Aorta (tissue), 5 donors: ENCODE measurements around the gene TOX3. TPM values are rescaled to one million over a fixed set of nuclear protein-coding genes. Genes with fewer than 3 reads are reported as not detected.

Experiments used
- ATAC-seq: fragments of 200-7000 bp; cut with Tn5 transposase; one replicate; pipeline ENCODE4 v1.9.1; 2022; ENCODE audit warnings: moderate library complexity; ENCODE audit not compliant: low FRiP score
- DNase-seq, 2 donors: peaks; one replicate each; pipeline ENCODE4 v3.0.0-alpha.2; 2020
- H3K27ac ChIP-seq, 2 donors: one replicate each; pipeline ENCODE4 v1.5.1; 2013; ENCODE audit warnings: low read length in 2 of 2, mild to moderate bottlenecking in 2 of 2, moderate library complexity in 2 of 2, control low read depth in 1 of 2, inconsistent platforms in 1 of 2, low read depth in 1 of 2
- H3K27me3 ChIP-seq, 2 donors: one replicate each; pipeline ENCODE4 v1.6.1; 2013; ENCODE audit warnings: control low read depth in 1 of 2, low read length in 1 of 2, mild to moderate bottlenecking in 1 of 2, moderate library complexity in 1 of 2; ENCODE audit not compliant: insufficient read depth in 2 of 2, control insufficient read depth in 1 of 2
- H3K36me3 ChIP-seq, 2 donors: one replicate each; pipeline ENCODE4 v1.6.1; 2013; ENCODE audit warnings: control low read depth in 1 of 2, low read length in 1 of 2, mild to moderate bottlenecking in 1 of 2; ENCODE audit not compliant: insufficient read depth in 2 of 2, control insufficient read depth in 1 of 2
- H3K4me1 ChIP-seq, 2 donors: one replicate each; pipeline ENCODE4 v1.6.1; 2013; ENCODE audit warnings: low read length in 2 of 2, control low read depth in 1 of 2, mild to moderate bottlenecking in 1 of 2, moderate library complexity in 1 of 2; ENCODE audit not compliant: insufficient read depth in 2 of 2, control insufficient read depth in 1 of 2
- H3K4me3 ChIP-seq, 2 donors: one replicate each; pipeline ENCODE4 v1.5.1; 2013; ENCODE audit warnings: low read length in 2 of 2, control low read depth in 1 of 2, mild to moderate bottlenecking in 1 of 2
- H3K9me3 ChIP-seq: one replicate; pipeline ENCODE4 v1.6.1; 2013; ENCODE audit warnings: mild to moderate bottlenecking, low read length; ENCODE audit not compliant: control insufficient read depth
- WGBS, 2 donors: extraction: QIAGEN DNeasy Blood & Tissue Kit; methylation state at CpG; one replicate each; pipeline ENCODE4 v1.1.7; 2013; 5-methylcytosine and 5-hydroxymethylcytosine counted together
- intact Hi-C, 2 donors: fragments of 100-400 bp; cut with DNase I; formaldehyde crosslinking; loops; one replicate each; pipeline versions ENCODE4 v1.14.2 to v1.15.0; 2022
- polyA plus RNA-seq, 2 donors: library from polyadenylated mRNA; stranded (reverse); fragments of 200-250 nt; gene quantifications; one replicate each; pipeline ENCODE4 v1.2.3, GENCODE V29; 2013
- total RNA-seq, 2 donors: library from RNA; stranded (reverse); fragmentation: NEBNext Ultra II Directional; extraction: Animal tissue kit (Norgen Biotek cat#: 25700); gene quantifications; one replicate each; pipeline ENCODE4 v1.2.1, GENCODE V29; 2021
- donor health status: healthy with polysubstance abuse.
- donor health status: Bipolar disorder and iron deficiency.
- donor health status: DM: no; HTN: no; CAD: no.
- donor health status: DM: no; HTN: no; CAD: no.
- donor health status: DM: yes; HTN: yes; CAD: no.

TOX3 gene
- total and polyA plus RNA-seq, 4 donors, result 1.3 TPM; not detected in 3

DNA sequence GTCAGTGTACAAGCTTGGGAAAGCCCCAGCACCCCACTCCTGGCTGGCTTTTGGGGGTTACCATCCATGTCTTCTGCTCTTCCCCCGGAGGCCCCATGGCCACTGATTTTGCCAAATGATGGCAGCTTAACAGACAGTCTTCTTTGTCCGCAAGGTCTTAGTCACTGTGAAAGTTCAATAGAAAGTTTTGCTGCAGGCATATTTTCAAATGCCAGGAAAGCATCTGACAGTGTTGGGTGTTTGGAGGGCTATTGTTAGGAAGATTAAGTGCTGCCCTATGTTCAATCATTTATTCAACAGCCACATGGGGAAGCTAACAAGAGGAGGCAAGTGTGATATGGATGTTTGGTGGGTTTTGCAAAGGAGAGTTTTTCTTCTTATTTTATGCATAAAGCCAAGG, 122.4 kb downstream of the TOX3 start:
- Histone ChIP-seq H3K4me1 (no peaks in the 10 kb centered on the region), H3K27me3 (no peaks in the 10 kb centered on the region), H3K9me3 (no peaks in the 10 kb centered on the region), H3K4me3 (no peak overlapping the region), H3K27ac (no peak overlapping the region), H3K36me3 (no peaks in the 10 kb centered on the region)
- DNase-seq (no peak), ATAC-seq (no peak)
- intact Hi-C loops, result no loop called here
- WGBS, 2 donors, result 88 to 94% methylated on average over 2 of the region's 2 CpGs

DNA sequence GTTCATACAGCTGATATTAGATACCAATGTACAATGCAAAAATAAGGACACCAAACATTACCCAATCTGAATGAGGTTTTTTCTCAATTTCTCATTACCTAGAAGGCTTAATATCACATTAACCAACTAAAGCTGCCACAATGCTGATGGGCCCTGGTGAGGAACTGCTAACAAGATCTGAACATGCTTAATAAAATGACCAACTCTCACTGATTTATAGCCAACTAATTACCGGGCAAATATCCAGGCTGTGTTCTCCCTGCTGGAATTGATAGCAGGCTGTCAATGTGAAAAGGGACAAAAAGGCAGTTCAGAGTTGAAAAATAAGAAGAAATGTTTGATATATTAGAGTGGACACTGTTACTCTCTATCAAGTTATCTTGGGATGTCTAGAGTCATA, 124.6 kb downstream of the TOX3 start:
- intact Hi-C loops, result no loop called here
- Histone ChIP-seq H3K9me3 (no peaks in the 10 kb centered on the region), H3K36me3 (no peaks in the 10 kb centered on the region), H3K4me3 (no peak overlapping the region), H3K27me3 (no peaks in the 10 kb centered on the region), H3K4me1 (no peaks in the 10 kb centered on the region), H3K27ac (no peak overlapping the region)
- WGBS, 2 donors, result 51 to 56% methylated on average over 1 of the region's 1 CpG
- DNase-seq (no peak), ATAC-seq (no peak)

DNA sequence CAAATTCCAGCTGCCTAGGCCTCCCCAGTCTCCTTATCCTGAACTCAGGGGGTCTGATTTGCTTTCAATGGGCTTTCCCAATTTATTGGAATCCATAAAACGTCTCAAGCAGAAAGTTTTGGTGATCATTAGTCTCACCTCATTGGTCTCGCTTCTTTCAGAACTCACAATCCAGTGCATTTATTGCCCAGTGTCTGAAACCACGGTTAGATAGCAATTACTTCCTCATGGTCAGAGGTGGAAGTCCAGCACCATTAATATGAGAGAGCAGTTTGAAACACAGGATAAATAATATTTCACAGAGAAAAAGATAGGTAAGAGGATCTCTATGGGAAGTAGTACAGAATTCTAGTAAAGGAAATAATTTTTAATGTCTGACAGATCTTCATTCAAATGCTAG, 128.7 kb downstream of the TOX3 start:
- DNase-seq (no peak), ATAC-seq (no peak)
- Histone ChIP-seq H3K4me3 (no peak overlapping the region), H3K27me3 (no peaks in the 10 kb centered on the region), H3K27ac (no peak overlapping the region), H3K36me3 (no peaks in the 10 kb centered on the region), H3K9me3 (no peaks in the 10 kb centered on the region), H3K4me1 (no peaks in the 10 kb centered on the region)
- intact Hi-C loops, result no loop called here
- 62 to 74% methylated on average over 3 of the region's 3 CpGs for WGBS, 2 donors

- H3K27me3 ChIP-seq, result no peaks in the 10 kb centered on the region
- no peak overlapping the region for H3K4me3 ChIP-seq
- intact Hi-C loops, result no loop called here
- H3K36me3 ChIP-seq, result no peaks in the 10 kb centered on the region
- ATAC-seq (no peak), DNase-seq (no peak)
- H3K4me1 ChIP-seq, result no peaks in the 10 kb centered on the region
- 67 to 72% methylated on average over 1 of the region's 1 CpG for WGBS, 2 donors
- no peak overlapping the region for H3K27ac ChIP-seq
- no peaks in the 10 kb centered on the region for H3K9me3 ChIP-seq
Observed at GRCh38 chr16:52416888-52417287, 130.1 kb downstream of the TOX3 start.

DNA sequence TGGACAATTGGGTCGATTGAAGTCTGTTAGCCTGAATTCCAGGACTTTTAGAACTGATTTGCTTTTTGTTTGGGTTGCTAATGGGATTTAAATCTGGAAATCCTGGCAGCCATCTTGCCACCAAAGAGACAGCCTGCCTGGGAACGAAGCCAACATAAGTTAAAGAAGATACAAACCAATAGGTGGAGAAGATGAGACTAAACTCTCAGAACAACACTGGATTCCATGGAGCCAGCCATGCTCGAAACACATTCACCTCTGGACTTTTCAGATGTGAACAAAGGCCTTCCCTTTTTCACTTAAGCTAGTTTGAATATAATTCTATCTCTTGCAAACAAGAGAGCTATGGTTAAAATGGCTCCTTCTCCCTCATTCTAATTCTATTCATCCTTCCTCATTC, 135.9 kb downstream of the TOX3 start:
- ATAC-seq (no peak), DNase-seq (no peak)
- Histone ChIP-seq H3K4me3 (no peak overlapping the region), H3K9me3 (no peaks in the 10 kb centered on the region), H3K4me1 (no peaks in the 10 kb centered on the region), H3K27ac (no peak overlapping the region), H3K27me3 (no peaks in the 10 kb centered on the region), H3K36me3 (no peaks in the 10 kb centered on the region)
- WGBS, 2 donors, result 68 to 72% methylated on average over 3 of the region's 3 CpGs
- intact Hi-C loops, result no loop called here

DNA sequence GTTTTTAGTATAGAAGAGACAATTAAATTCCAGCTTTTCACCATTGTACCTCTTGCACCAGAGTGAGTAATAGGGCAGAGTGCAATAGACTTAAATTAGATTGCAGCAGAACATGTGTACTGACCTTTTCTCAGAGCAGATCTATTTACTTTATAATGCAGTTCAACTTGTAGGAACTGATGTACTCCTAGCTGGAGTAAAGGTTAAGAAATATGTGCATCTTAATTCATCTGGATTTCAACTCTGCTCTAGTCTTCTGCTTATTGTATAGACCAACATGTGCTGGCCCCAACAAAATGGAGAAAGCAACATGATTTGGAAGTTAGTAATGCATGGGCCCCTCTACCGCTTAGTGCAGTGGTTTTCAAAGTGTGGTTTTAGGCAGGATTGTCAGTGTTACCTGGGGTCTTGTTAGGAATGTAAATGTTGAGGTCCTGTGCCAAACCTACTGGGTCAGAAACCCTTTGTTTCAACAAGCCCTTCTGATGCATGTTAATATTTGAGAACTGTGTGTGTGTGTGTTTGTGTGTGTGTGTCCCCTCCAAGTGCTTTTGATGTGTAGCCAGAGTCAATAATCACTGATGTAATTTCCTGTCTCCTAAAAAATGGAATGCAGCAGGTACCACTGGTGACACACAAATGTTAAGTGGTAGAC, 138.6 kb downstream of the TOX3 start:
- Histone ChIP-seq H3K27me3 (no peaks in the 10 kb centered on the region), H3K9me3 (peaks cover 2% of the 10 kb centered on the region), H3K36me3 (no peaks in the 10 kb centered on the region), H3K4me1 (no peaks in the 10 kb centered on the region), H3K27ac (no peak overlapping the region), H3K4me3 (no peak overlapping the region)
- intact Hi-C loops, result no loop called here
- 89 to 91% methylated on average over 1 of the region's 1 CpG for WGBS, 2 donors
- DNase-seq, result no peak
- no peak for ATAC-seq

DNA sequence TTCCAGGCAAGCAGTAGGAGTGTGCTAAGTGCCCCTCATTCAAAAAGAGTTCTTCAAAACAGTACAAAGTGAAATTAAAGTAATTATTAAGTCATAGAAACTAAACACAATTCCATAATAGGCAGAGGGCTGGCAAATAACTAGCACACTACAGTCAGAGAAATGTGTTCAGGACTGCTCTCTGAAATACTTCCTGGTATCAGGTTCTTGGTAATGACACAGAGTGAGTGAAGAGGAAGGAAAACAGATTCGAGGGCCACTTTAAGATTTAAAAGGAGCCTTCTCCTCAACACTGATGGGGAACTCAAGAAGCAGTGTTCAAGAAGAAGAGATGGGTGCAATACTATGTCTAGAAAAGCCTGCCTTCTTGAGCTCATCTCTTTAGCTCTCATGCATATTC, 139.2 kb downstream of the TOX3 start:
- no peak overlapping the region for H3K4me3 ChIP-seq
- H3K27me3 ChIP-seq, result no peaks in the 10 kb centered on the region
- intact Hi-C loops, result no loop called here
- H3K9me3 ChIP-seq, result peaks cover 2% of the 10 kb centered on the region
- ATAC-seq, result no peak
- 35 to 41% methylated on average over 1 of the region's 1 CpG for WGBS, 2 donors
- DNase-seq, result no peak
- H3K27ac ChIP-seq, result no peak overlapping the region
- H3K36me3 ChIP-seq, result no peaks in the 10 kb centered on the region
- no peaks in the 10 kb centered on the region for H3K4me1 ChIP-seq

DNA sequence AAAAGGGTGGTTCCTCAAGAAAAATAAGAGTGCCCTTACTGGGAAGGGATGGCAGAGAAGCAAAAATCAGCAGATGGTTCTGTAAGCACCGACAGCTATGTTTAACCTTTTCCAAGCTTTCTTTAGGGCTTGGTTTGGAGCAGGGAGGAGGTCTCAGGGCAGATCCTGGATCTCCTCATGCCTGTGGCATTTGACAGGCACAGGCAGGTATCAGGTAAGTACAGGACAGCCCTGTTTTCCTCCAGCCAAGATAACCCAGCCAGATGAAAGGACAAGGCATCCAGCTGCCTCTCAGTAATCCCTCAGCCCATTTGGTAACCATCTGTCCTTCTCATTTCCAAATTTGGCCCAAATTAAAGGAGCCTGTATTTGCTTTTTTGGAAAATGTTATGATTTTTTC, 141.5 kb downstream of the TOX3 start:
- no peak for DNase-seq
- WGBS, 2 donors, result 60 to 82% methylated on average over 1 of the region's 1 CpG
- H3K27ac ChIP-seq, result no peak overlapping the region
- H3K4me1 ChIP-seq, result no peaks in the 10 kb centered on the region
- no peak for ATAC-seq
- H3K36me3 ChIP-seq, result no peaks in the 10 kb centered on the region
- no peak overlapping the region for H3K4me3 ChIP-seq
- H3K27me3 ChIP-seq, result no peaks in the 10 kb centered on the region
- H3K9me3 ChIP-seq, result peaks cover 2% of the 10 kb centered on the region
- intact Hi-C loops, result no loop called here

GRCh38 chr16:52404546-52404945, 142.4 kb downstream of the TOX3 start:
- H3K9me3 ChIP-seq, result peaks cover 2% of the 10 kb centered on the region
- H3K36me3 ChIP-seq, result no peaks in the 10 kb centered on the region
- no peak overlapping the region for H3K27ac ChIP-seq
- H3K27me3 ChIP-seq, result no peaks in the 10 kb centered on the region
- 73 to 77% methylated on average over 2 of the region's 2 CpGs for WGBS, 2 donors
- H3K4me1 ChIP-seq, result no peaks in the 10 kb centered on the region
- H3K4me3 ChIP-seq, result no peak overlapping the region
- no peak for DNase-seq
- ATAC-seq, result no peak
- intact Hi-C loops, result no loop called here
